ENCODE results near the gene CHD8.
"Not testable (repeated sequence)": the region's sequence is repeated elsewhere in the genome, so short reads cannot be mapped to it uniquely, and the experiment has no call there.

The CHD8 gene, protein sequence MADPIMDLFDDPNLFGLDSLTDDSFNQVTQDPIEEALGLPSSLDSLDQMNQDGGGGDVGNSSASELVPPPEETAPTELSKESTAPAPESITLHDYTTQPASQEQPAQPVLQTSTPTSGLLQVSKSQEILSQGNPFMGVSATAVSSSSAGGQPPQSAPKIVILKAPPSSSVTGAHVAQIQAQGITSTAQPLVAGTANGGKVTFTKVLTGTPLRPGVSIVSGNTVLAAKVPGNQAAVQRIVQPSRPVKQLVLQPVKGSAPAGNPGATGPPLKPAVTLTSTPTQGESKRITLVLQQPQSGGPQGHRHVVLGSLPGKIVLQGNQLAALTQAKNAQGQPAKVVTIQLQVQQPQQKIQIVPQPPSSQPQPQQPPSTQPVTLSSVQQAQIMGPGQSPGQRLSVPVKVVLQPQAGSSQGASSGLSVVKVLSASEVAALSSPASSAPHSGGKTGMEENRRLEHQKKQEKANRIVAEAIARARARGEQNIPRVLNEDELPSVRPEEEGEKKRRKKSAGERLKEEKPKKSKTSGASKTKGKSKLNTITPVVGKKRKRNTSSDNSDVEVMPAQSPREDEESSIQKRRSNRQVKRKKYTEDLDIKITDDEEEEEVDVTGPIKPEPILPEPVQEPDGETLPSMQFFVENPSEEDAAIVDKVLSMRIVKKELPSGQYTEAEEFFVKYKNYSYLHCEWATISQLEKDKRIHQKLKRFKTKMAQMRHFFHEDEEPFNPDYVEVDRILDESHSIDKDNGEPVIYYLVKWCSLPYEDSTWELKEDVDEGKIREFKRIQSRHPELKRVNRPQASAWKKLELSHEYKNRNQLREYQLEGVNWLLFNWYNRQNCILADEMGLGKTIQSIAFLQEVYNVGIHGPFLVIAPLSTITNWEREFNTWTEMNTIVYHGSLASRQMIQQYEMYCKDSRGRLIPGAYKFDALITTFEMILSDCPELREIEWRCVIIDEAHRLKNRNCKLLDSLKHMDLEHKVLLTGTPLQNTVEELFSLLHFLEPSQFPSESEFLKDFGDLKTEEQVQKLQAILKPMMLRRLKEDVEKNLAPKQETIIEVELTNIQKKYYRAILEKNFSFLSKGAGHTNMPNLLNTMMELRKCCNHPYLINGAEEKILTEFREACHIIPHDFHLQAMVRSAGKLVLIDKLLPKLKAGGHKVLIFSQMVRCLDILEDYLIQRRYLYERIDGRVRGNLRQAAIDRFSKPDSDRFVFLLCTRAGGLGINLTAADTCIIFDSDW (N-terminal part only)

GRCh38 chr14:21455912-21456667, at the start of gene CHD8:
Gene CHD8, minus strand, starts transcription at chr14:21456123. Its CDS starts 24,480 bp downstream, at chr14:21431643.
- DNase-seq, result peak; percentile 100

- peak; percentile 29 for DNase-seq
Measured at GRCh38 chr14:21505012-21505553, 49.2 kb upstream of the CHD8 start.

DNA sequence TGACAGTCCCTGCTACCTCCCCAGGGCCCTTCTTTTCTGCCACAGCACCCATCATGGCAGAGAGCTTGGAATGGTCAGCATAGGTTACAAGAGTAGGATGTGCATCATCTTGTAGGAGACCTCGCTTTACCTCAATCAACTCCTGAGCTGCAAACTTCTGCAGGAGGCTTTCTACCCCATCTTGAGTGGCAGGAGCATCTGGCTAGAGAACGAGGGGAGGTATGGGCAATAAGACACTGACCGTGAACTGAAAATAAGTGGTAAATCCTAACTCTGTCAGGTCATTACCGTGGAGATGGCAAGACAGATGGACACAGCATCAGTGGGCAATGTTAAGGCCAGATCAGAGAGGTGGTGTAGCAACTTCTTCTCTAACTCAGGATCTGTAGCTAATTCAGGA, 47.5 kb upstream of the CHD8 start:
- DNase-seq, result no peak

GRCh38 chr14:21501568-21501967, 45.6 kb upstream of the CHD8 start:
- DNase-seq, result no peak

DNA sequence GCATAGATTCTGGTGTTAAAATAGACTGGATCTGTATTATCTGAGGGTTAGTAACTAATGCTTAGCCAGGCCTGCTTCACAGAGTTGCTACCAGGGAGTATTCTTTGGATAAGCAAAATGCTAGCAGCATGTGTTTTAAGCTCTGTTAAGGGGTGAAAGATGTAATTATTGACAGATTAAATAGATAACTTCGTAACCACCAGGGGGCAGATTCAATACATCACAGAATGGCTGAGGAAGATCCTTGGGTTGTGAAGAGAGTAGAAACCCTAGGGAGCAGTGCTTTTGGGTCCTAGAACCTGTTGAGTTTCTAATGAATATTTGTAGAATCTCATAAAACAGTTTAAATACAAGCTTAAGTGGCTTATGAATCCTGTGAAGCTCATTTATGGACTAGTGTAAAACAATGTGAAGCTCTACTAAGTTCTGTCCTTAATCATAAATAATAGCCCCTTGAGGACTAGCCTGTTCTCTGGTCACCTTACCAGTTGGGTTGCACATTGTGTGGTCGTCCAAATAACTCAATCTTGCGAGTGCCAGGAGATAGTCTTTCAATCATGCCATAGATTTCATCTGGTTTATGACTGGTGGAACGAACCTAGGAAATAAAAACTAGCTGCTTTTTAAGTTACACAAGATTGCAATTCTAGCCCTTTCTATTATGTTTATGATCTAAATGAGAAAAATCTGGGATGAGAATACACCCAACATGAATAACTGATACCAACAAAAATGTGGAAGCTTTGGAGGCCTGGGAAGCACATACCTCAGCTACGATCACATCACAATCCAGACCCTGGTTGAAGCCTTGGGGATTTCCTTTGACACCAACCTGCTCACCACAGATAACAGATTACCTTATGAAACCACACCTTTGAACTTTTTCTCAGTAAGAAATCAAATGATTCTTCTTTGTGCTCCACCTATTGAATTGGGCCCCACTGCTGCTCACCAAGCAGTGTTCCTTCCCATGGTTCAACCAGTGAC, 42.9 kb upstream of the CHD8 start:
- DNase-seq, result peak; percentile 88

DNA sequence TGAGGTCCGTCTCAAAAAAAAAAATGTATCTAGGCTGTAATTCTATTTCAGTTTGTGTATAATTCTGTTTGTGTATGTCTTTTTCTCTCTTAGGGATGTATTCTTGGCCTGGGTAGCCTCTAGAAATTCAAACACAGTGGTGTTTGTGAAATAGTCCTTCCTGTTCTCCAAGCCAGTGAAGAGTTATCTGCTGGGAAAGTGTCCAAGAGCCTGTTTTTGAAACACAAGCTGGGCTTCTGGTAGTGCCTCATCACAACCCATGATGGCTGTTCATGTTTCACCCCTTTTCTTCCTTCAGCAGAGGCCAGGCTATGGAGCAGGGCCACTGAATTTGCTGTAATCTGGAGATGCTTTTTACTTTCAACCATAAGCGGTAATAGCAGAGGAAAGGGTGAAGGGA, 40.5 kb upstream of the CHD8 start:
- no peak for DNase-seq

DNA sequence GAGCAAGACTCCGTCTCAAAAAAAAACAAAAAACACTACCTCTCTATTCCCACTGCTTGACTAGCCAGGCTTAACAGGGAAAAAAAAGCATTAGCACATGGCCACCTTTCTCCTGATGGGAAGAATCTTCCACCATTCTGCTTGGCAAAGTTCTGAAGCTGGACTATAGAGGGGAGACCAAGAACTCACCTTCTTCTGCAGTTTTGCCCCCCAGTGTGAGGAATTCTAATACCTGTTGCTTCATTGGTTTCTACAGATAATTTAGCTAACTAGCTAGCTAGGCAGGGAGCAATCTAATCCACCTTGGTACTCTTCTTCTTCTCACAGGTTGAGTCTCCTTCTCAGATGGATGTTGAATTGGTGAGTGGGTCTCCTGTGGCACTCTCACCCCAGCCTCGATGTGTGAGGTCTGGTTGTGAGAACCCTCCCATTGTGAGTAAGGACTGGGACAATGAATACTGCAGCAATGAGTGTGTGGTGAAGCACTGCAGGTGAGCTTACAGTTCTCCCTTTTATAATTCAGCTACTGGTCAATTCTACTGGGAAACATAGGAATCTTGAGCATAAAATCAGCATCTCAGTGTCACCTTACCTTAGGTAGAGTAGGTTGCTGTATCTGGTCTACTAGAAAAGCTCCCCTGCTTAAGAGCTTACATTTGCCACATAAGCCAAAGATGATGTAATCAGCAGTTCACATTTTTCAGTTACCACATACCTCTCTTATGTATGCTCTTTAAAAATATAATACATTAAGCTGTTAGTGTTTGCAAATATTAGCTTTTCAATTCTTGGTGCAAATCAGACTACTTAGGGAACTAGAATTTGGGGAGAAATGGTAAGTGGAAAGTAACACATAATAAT, 39.2 kb upstream of the CHD8 start:
- no peak for DNase-seq

- no peak for DNase-seq
Measured at GRCh38 chr14:21486640-21487087, 30.7 kb upstream of the CHD8 start.

DNA sequence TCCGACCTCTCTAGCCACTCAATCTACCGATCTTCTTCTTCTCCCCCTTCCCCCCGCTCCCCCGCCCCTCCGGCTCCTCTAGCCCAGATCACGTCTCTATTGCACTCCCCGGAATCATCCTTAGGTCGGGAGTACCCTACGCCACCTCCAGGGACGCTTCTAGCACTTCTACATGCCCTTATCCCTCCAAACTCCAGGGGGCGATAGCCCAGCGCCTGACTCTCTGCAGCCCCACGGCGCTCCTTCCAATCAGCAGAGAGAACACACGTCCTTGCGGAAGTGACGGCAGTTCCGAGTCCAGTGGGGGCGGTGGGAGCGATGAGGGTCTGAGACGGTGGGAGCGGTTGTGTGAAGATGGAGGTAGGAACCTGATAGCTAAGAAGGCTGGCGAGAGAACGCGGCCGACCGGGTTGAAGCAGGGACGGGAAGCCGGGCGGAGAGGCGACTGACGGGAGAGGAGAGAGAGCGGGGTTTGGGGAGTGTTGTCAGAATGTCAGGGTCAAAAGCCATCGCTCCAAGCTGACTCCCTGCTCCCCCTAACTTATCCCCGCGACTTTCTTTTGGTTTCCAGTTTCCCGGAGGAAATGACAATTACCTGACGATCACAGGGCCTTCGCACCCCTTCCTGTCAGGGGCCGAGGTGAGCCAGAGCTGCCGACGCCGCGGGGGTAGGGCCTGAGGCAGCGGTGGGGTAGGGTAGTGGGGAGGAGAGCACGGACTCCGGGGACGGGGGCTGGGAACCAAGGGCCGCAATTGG, 21.2 kb upstream of the CHD8 start, which contains the start of the genes RAB2B and TOX4:
RAB2B (minus strand) TSS at position 35 of the 757 bp plus-strand sequence. CDS start 87 bp downstream, outside the sequence.
TOX4 (plus strand) TSS at position 271 of the 757 bp plus-strand sequence; CDS start at position 355, 84 bp downstream.
- DNase-seq, result peak; percentile 99

- DNase-seq, result no peak
Measured at GRCh38 chr14:21476523-21476924, 20.6 kb upstream of the CHD8 start.

- DNase-seq, result no peak
Measured at GRCh38 chr14:21475767-21476522, 20.0 kb upstream of the CHD8 start.

- no peak for DNase-seq
Measured at GRCh38 chr14:21467616-21468015, 11.7 kb upstream of the CHD8 start.

GRCh38 chr14:21455592-21455911, 371 bp downstream of the CHD8 start:
- DNase-seq, result peak; percentile 67

DNA sequence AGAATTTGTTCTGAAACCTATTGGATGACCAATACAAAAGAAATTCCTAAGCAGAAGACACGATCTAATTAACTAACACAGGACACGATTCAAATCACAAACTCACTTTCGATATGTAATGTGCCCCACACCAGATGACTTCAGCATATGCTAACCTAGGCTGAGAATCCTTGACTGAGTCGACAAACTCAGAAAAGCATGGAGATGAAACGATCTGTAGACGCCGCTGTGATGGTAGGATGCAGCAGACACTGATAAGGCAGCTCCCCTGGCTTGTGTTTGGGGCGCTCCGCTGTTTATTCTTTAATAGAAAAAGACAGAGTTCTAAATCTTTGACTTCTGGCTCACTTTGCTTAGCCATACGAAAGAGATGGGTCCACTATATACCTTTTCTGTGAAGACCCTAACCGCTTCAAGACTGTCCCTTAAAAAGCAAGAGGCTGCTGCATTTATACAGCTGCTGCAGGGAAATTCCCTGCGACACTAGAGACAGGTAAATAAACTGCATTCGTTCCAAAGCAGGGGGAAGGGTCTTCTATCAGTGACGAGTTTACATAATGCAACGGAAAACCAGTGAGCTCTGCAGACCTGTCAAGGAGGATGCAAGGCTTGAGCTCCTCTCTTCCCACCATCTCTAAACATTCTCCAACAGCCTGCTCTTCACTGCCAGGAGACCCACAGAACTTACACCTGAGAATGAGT, 929 bp downstream of the CHD8 start:
- DNase-seq, result peak; percentile 24

DNA sequence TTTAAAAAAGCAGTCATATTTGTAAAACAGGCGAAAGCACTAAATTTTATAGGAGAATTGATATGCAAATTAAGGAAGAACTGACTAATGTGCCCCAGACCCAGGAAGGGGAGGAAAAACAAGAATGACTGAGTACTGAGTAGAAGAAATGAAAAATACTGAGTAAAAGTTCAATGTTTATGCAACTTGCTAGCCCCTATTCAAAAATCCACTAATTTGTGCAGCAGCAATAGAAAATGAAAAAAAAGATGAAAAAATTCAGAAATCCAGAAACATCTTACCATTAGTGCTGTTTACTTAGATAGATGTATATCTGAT, 6.1 kb downstream of the CHD8 start:
- DNase-seq, result no peak

GRCh38 chr14:21442657-21443056, 13.3 kb downstream of the CHD8 start:
- DNase-seq, result not testable (repeated sequence)

DNA sequence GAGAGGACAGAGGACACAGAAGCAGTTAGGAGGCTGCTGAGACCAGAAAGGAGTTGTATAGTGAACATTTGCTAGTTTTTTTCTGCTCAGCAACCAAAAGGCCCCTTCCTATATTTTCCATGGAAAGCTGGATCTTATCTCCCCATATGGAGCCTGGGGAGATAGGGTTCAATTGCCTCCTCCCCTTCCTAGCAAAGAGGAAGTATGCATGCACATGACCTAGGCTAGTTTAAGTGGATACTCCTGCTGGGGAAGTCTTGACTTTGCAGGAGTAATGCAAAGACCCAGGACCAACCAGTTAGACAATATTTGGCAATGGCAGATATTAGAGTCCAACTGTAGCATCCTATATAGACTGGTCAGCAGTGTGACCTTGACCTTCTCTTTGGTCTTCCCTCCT, 15.1 kb downstream of the CHD8 start:
- peak; percentile 56 for DNase-seq
